Stimulated activated CD8-positive, alpha-beta memory T cell treated with anti-CD3 and anti-CD28 coated beads, Interleukin-15, amount 100 ng/mL, for 1 hour (primary cell): ENCODE measurements around the gene PRB2.
"Not testable (repeated sequence)": the region's sequence is repeated elsewhere in the genome, so short reads cannot be mapped to it uniquely, and the experiment has no call there.

Source experiments
- DNase-seq: peaks from one replicate; pipeline ENCODE4 v3.0.0-alpha.2; 2020; ENCODE audit warnings: low read depth

PRB2 gene

GRCh38 chr12:11395467-11395866 lies at the start of gene PRB2:
PRB2 (minus strand) TSS chr12:11395567; CDS start chr12:11395529, 38 bp downstream.
- DNase-seq: not testable (repeated sequence)

- DNase-seq: no peak
Observed at GRCh38 chr12:11437966-11438365, 42.6 kb upstream of the PRB2 start.

GRCh38 chr12:11433664-11434063 lies 38.3 kb upstream of the PRB2 start:
- no peak for DNase-seq

GRCh38 chr12:11431486-11431885 lies 36.1 kb upstream of the PRB2 start:
- DNase-seq: no peak

GRCh38 chr12:11427341-11427740 lies 32.0 kb upstream of the PRB2 start:
- no peak for DNase-seq

GRCh38 chr12:11412731-11413130 lies 17.4 kb upstream of the PRB2 start:
- no peak for DNase-seq

GRCh38 chr12:11408096-11408495 lies 12.7 kb upstream of the PRB2 start:
- DNase-seq: no peak

GRCh38 chr12:11397366-11397765 lies 2.0 kb upstream of the PRB2 start:
- DNase-seq: no peak

GRCh38 chr12:11391456-11391855 lies 3.9 kb downstream of the PRB2 start:
- DNase-seq: not testable (repeated sequence)

GRCh38 chr12:11377420-11377819 lies 17.9 kb downstream of the PRB2 start:
- DNase-seq: not testable (repeated sequence)

GRCh38 chr12:11361151-11361550 lies 34.2 kb downstream of the PRB2 start:
- no peak for DNase-seq

GRCh38 chr12:11360205-11360883 lies 35.0 kb downstream of the PRB2 start:
- not testable (repeated sequence) for DNase-seq

- not testable (repeated sequence) for DNase-seq
Observed at GRCh38 chr12:11351736-11352135, 43.6 kb downstream of the PRB2 start.

- no peak for DNase-seq
Observed at GRCh38 chr12:11348439-11348838, 46.9 kb downstream of the PRB2 start.

- DNase-seq: no peak
Observed at GRCh38 chr12:11347810-11348209, 47.6 kb downstream of the PRB2 start.

- DNase-seq: no peak
Observed at GRCh38 chr12:11344500-11344899, 50.9 kb downstream of the PRB2 start.
